Nephron progenitor cell (in vitro differentiated cells): Measurements from ENCODE around the gene PCDHGA5.
"Not testable (repeated sequence)": the region's sequence is repeated elsewhere in the genome, so short reads cannot be mapped to it uniquely, and the experiment has no call there.

Experiments
- DNase-seq: peaks from one replicate; pipeline ENCODE4 v3.0.0; 2021
- H3K27ac Mint-ChIP-seq: 2 replicates; pipeline ENCODE4 v1.8.0; 2021; ENCODE audit warnings: mild to moderate bottlenecking, moderate library complexity, mixed read lengths
- H3K27me3 Mint-ChIP-seq: 2 replicates; pipeline ENCODE4 v1.8.0; 2021; ENCODE audit warnings: mild to moderate bottlenecking, low read depth, mixed read lengths; ENCODE audit not compliant: poor library complexity
- H3K36me3 Mint-ChIP-seq: 2 replicates; pipeline ENCODE4 v1.8.0; 2021; ENCODE audit warnings: low read depth, mixed read lengths
- H3K4me1 Mint-ChIP-seq: 2 replicates; pipeline ENCODE4 v1.8.0; 2021; ENCODE audit warnings: mixed read lengths
- H3K4me3 Mint-ChIP-seq: 2 replicates; pipeline ENCODE4 v1.8.0; 2021; ENCODE audit warnings: mild to moderate bottlenecking, moderate library complexity, mixed read lengths
- H3K9me3 Mint-ChIP-seq: 2 replicates; pipeline ENCODE4 v1.8.0; 2021; ENCODE audit warnings: mild to moderate bottlenecking, moderate library complexity, mixed read lengths
- CTCF ChIP-seq: fragments of 200-600 bp; sonication (generic); IDR thresholded peaks from 2 replicates; pipeline ENCODE4 v1.5.0; 2021; ENCODE audit warnings: antibody characterized with exemption

The PCDHGA5 gene

DNA sequence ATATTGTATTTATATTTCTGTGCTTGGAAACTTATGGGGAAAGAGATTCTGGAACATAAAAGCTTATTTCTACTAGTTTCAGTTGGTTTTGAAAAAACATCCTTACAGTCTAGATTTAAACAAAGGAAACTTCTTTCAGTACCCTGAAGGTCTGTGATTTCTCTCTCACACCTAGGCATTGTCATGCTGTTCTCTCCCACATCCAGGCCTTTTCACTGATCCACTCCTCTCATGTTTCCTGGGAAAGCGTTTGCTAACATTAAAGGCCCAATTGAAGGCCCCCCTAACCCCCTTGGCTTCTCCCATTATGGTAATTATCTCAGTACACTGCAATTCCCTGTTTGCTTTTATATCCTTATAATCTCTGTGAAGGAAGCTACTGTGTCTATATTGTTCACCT lies 21.2 kb upstream of the PCDHGA5 start:
- DNase-seq: no peak
- no peak overlapping the region for H3K4me3 Mint-ChIP-seq
- peaks cover 24% of the 10 kb centered on the region for H3K36me3 Mint-ChIP-seq
- peaks cover 89% of the 10 kb centered on the region for H3K9me3 Mint-ChIP-seq
- H3K27ac Mint-ChIP-seq: no peak overlapping the region
- peaks cover 3% of the 10 kb centered on the region for H3K27me3 Mint-ChIP-seq
- no peaks in the 10 kb centered on the region for H3K4me1 Mint-ChIP-seq
- TF ChIP-seq CTCF: no peak

- no peak within 1 kb of the TSS for H3K4me3 Mint-ChIP-seq
Observed at GRCh38 chr5:141343242-141343952, 20.6 kb upstream of the PCDHGA5 start, which contains the start of gene PCDHGA3. PCDHGA3 (plus strand) TSS chr5:141343829; CDS start chr5:141344034, 205 bp downstream.

GRCh38 chr5:141343953-141344463 lies 20.0 kb upstream of the PCDHGA5 start:
- H3K36me3 Mint-ChIP-seq: peaks cover 18% of the 10 kb centered on the region
- no peak overlapping the region for H3K27ac Mint-ChIP-seq
- no peak for DNase-seq
- TF ChIP-seq CTCF: no peak
- H3K4me1 Mint-ChIP-seq: no peaks in the 10 kb centered on the region
- H3K27me3 Mint-ChIP-seq: no peaks in the 10 kb centered on the region
- peaks cover 87% of the 10 kb centered on the region for H3K9me3 Mint-ChIP-seq
- H3K4me3 Mint-ChIP-seq: no peak overlapping the region

More at GRCh38 chr5:141343242-141343952, 20.6 kb upstream of the PCDHGA5 start, which contains the start of gene PCDHGA3:
- H3K4me1 Mint-ChIP-seq: no peaks in the 10 kb centered on the region
- H3K36me3 Mint-ChIP-seq: peaks cover 23% of the 10 kb centered on the region
- no peak for TF ChIP-seq CTCF
- no peak for DNase-seq
- no peak within 1 kb of the TSS for H3K27ac Mint-ChIP-seq
- H3K9me3 Mint-ChIP-seq: peaks cover 87% of the 10 kb centered on the region
- H3K27me3 Mint-ChIP-seq: peaks cover 3% of the 10 kb centered on the region

GRCh38 chr5:141345327-141345726 lies 18.6 kb upstream of the PCDHGA5 start:
- no peak overlapping the region for H3K4me3 Mint-ChIP-seq
- peaks cover 87% of the 10 kb centered on the region for H3K9me3 Mint-ChIP-seq
- H3K27ac Mint-ChIP-seq: no peak overlapping the region
- no peaks in the 10 kb centered on the region for H3K4me1 Mint-ChIP-seq
- TF ChIP-seq CTCF: no peak
- peaks cover 4% of the 10 kb centered on the region for H3K27me3 Mint-ChIP-seq
- no peak for DNase-seq
- peaks cover 21% of the 10 kb centered on the region for H3K36me3 Mint-ChIP-seq

DNA sequence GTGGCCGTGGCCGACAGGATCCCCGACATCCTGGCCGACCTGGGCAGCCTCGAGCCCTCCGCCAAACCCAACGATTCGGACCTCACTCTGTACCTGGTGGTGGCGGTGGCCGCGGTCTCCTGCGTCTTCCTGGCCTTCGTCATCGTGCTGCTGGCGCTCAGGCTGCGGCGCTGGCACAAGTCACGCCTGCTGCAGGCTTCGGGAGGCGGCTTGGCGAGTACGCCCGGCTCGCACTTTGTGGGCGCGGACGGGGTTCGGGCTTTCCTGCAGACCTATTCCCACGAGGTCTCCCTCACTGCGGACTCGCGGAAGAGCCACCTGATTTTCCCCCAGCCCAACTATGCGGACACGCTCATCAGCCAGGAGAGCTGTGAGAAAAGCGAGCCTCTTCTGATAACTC lies 17.9 kb upstream of the PCDHGA5 start:
- Mint-ChIP-seq H3K36me3 (peaks cover 22% of the 10 kb centered on the region), H3K9me3 (peaks cover 90% of the 10 kb centered on the region)
- H3K27ac Mint-ChIP-seq, H3K27me3 Mint-ChIP-seq, H3K4me1 Mint-ChIP-seq, DNase-seq, H3K4me3 Mint-ChIP-seq: not testable (repeated sequence)

- peaks cover 37% of the 10 kb centered on the region for H3K36me3 Mint-ChIP-seq
- TF ChIP-seq CTCF: peak; percentile 38
- DNase-seq: peak; percentile 38
- H3K4me1 Mint-ChIP-seq: no peaks in the 10 kb centered on the region
- peaks cover 88% of the 10 kb centered on the region for H3K9me3 Mint-ChIP-seq
- H3K27me3 Mint-ChIP-seq: peaks cover 4% of the 10 kb centered on the region
- H3K27ac Mint-ChIP-seq: no peak within 1 kb of the TSS
- peak within 1 kb of the TSS; percentile 71 for H3K4me3 Mint-ChIP-seq
Observed at GRCh38 chr5:141349917-141350619, 13.9 kb upstream of the PCDHGA5 start, which contains the start of gene PCDHGB1. PCDHGB1 (plus strand) TSS chr5:141350099; CDS start chr5:141350261, 162 bp downstream.
